GM21381 (cell line): Measurements from ENCODE around the gene GPR31.

ENCODE experiments used
- ATAC-seq: cut with Tn5 transposase; IDR thresholded peaks from one replicate; pipeline ENCODE4 v1.9.1; 2021; ENCODE audit warnings: mild to moderate bottlenecking, moderate library complexity; ENCODE audit not compliant: unreplicated experiment

The GPR31 gene

DNA sequence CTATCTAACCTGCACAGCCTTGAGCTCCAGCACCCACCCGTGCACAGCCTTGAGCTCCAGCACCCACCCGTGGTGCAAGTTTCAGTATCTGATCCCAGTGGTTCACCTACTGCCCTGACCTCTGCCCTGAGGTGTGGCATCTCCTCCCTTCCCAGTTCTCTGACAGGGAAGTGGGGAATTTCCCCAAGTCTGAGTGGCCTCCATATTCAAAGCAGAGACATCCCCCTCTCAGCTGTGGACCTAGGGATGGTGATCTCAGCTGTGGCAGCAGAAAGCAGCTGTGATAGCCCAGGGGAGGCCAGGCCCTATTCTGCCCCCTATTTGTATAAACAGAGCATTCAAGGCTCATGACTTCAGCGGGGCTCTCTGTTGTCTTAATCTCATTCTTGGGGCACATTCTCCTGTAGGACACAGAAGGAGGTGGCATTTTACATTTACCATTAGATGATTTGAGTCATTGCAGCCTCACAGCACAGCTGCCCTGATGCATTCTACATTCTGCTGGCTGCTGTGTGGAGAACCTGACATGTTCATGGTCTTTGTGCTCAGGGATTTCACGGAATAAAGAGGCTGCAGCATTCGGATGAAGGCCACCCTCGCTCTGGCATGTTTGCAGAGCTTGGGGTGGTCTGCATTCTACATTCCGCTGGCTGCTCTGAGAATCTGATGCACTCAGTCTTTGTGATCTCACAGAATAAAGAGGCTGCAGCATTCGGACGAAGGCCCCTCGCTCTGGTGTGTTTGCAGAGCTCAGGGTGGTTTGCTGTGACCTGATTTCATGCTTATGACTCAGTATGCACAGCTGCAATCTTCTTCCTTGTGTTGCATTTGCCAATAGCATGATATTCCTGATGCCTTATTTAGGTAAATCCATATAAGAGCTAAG lies 16.9 kb downstream of the GPR31 start:
- ATAC-seq = no peak

DNA sequence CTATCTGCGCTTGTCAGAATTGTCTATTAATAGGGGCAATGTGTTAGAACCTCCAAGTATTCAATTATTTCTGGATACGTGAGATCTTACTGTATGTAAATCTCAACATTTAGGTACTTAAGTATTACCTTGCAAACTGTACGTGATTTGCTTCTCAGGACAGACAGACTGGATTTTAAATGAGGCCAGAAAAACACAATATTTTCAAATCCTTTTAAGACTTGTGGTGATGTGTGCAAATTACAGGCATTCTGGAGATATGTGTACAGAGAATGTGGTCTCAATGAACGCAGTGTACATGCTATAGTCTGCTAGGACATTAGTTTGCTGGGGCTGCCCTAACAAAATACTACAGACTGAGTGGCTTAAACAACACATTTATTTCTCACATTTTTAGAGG lies 18.0 kb downstream of the GPR31 start:
- no peak for ATAC-seq

DNA sequence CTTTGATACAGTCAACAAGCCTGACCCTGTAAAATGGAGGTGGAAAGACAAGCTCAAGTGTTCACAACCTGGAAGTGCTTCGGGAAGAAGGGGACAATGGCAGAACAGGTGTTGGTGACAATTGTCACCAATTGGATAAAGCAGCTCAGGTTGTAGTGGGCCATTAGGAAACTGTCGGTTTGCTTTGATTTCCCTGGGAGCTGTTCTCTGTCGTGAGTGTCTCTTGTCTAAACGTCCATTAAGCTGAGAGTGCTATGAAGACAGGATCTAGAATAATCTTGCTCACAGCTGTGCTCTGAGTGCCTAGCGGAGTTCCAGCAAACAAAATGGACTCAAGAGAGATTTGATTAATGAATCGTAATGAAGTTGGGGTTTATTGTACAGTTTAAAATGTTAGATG lies 19.9 kb downstream of the GPR31 start:
- no peak for ATAC-seq

DNA sequence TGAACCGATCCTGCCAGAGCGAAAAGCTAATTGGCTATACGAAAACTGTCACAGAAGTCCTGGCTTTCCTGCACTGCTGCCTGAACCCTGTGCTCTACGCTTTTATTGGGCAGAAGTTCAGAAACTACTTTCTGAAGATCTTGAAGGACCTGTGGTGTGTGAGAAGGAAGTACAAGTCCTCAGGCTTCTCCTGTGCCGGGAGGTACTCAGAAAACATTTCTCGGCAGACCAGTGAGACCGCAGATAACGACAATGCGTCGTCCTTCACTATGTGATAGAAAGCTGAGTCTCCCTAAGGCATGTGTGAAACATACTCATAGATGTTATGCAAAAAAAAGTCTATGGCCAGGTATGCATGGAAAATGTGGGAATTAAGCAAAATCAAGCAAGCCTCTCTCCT lies 20.7 kb downstream of the GPR31 start:
- no peak for ATAC-seq

DNA sequence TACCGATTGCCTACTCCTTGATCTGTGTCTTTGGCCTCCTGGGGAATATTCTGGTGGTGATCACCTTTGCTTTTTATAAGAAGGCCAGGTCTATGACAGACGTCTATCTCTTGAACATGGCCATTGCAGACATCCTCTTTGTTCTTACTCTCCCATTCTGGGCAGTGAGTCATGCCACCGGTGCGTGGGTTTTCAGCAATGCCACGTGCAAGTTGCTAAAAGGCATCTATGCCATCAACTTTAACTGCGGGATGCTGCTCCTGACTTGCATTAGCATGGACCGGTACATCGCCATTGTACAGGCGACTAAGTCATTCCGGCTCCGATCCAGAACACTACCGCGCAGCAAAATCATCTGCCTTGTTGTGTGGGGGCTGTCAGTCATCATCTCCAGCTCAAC lies 21.4 kb downstream of the GPR31 start:
- no peak for ATAC-seq

DNA sequence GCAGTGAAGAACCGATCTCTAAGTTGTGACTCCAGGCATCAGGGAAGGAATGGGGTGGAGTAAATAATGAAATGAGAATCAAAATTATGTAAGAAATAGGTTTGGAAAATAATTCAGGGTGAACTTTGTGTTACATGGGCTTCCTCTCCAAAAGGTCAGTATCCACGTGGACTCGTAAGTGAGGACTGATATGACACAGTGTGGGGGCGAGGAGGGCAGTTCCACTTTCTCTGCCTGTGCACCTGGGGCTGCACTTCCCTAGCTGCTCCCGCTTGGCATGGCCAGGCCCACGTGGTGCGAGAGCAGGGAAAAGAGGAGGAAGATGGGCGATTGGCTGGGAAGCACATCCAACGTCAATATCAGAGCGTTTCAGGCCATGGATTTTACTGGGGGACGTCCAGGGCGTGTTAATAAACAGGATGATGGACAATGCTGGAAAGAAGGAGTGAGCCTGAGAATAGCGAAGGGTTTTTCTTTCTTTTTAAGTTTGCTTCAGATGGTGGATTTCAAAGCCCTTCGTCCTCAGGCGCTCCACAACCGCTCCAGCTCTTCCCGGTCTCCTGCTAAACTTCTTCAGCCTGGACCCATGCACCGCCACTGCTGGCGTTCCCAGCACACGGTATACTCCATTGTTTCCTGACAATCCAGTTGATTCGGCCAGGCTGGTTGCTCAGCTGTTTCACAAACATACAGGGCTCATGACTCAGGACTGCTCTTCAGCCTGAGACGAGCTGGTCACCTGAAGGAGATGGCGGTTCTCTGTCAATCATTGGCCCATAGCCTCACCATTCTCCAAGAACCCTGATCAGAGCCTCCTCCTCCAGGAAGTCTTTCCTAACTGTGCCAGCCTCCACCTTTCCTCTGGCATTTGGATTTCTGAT lies 23.1 kb downstream of the GPR31 start:
- no peak for ATAC-seq

DNA sequence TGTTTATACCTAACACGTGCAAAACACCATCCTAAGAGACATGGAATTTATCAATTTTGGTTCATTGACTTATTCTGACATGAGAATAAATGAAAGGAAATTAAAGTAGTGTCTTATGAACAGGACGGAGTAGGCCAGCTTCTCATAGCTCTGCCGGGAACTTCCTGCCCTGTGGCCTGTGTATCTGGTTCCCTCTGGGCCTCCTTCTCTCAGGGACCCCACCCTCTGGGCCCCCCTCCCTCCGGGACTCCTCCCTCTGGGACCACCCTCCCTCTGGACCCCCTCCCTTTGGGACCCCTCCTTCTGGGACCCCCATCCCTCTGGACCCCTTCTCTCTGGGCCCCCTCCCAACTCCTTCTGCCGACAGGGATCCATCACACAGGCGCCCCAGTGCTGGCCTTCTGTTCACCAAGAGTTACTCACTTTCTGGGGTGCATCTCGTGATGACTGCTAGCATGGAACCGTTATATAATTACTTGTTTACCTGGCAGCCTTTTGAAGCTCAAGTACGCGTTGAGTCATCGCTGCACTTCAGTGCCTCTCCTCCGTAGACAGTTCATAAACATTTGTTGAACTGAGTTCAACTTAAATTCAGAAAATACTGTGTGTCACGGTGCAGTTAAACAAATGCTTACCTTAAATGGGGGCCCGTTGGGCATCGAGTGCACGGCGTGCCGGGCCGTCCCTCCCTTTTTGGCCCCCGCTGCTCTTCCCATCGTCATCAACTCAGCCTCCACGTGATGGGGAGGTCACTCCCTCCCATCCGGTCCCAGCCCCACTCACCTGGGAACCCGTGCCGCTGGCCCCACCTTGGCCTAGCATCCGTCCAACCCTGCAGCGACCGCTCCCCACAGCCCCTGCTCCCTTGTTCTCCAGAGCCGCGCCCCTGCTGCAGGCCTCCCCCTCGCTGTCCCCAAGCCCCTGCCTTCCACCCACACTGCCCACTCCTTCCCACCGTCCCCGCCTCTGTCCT lies 26.8 kb downstream of the GPR31 start:
- no peak for ATAC-seq

DNA sequence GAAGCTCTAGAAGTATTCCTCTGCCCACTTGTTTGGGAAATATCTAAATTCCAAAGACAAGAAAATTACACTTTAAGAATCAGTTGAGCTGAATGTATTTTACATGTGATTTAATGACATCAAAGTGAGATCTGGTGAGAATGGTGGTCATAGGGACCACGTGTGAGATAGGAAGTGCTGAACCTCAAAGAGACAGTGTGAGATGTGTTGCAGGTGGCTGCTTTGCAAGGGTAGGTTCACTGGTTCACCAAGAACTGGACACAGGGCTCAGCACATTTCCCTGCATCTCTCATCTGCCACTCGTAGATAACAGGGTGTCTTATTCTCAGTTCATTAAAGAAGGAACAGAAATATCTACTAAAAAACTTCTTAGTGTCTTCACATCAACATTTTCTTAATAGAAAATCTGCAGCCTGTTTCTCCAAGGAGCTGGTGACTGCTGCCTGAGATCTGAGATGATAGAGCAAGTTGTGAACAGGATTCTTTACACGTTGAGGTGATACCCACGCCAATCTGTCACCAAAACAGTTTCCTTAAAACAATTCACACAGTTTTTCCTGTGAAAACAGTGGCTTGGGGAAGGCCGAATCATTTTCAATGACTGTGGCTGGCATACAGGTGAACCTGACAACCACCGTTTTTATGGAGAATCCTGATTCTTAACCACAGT lies 27.6 kb downstream of the GPR31 start:
- ATAC-seq = no peak

DNA sequence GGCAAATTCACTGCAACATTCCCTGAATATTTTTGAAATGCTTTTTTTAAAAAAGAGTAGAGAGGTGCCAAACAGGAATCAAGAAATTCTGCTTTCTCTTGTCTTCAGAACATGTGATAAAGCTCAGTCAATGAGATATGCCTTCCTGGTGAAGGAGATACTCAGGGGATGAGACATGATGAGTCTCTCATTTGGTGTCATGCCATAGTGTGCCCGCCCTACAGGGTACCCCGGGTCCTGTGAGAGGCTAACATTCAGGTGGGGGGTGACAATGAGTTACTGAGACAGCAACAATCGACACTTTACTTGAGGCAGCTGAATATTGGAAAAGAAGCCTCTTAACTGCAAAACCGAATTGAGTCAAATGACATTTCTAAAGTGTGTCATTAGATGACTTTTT lies 28.2 kb downstream of the GPR31 start:
- no peak for ATAC-seq

DNA sequence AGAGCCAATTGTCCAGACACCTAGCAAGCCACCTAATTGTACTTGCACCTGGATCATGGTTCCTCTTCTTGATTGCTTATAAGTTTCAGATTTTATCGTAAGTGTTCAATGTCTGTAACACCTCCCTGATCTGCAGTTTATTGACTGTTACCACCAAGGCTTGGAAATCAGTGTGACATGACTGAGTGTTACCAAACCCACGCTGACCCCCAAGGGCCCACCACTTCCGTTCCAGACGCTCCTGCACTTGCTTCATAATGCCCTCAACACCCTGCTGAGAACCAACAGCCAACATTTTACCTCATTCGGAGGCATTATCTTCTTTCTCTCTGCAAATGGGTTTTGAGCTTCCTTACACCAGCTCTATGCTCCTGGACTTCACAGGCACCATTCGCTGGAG lies 28.6 kb downstream of the GPR31 start:
- ATAC-seq = no peak

DNA sequence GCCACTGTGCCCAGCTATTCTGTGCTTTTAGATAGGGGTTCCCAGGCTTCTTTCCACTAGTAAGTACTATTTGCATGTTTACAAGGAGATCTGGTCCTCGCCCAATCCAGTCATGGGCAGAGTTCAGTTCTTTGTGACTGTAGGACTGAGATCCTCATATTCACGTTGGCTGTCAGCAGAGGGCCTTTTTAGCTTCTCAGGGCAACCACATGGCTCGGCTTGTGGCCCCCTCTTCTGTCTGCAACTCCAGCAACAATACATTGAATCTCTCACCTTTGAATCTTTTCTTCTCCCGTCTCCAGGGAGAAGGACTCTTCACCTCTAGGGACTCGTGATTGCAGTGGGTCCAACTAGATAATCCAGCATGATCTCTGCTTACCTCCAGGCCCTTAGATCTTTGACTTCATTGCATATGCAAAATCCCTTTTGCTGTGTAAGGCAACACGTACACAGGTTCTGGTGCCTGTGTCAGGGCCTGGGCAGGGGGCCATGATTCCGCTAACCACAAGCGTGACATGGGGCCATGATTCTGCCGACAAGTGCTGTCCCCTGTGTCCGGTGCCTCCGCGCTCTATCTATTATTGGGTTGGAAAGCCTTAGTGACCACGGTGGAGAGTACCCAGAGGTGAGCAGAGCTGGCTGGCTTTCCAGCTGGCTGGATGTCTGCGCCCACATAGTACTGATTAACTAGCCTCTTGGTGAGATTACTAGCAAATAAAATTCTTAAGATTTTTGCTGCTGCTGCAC lies 29.8 kb downstream of the GPR31 start:
- ATAC-seq = no peak

DNA sequence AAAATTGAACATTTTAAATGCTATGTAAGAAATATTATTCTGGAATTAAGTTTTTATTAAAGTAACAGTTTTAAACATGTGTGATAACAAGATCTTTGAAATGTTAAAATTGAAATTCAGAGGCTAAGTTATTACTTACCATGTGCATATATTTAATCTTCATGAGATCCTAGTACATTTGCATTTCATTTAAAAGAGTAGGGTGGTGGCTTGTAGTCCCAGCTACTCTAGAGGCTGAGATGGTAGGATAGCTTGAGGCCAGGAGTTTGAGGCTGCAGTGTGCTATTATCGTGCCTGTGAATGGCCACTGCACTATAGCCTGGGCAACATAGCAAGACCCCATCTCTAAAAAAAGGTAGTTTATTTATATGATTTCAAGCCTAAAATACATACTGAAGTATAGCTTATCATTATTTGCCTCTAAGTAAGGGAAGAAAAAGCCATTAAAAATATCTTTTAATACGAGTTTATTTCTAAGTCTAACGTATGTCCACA lies 31.9 kb downstream of the GPR31 start:
- ATAC-seq = no peak

DNA sequence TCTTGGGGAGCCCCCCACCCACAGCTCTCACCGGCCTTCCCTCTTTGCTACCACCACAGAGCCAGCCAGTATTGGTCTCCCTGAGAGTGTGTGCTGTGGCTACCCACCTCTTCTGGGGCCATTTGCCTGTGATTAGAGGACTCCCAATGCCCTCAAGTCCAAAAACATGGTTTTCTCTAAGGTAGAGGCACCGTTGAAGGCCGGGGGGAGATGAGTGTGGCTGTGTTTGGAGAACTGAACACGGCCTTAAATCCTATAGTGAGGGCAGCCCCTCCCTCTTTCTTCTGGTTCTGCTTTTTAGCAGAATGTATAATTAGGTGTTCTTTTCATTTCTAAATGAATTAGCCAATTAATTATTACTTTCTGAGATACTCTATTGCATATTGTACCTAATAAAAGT lies 32.4 kb downstream of the GPR31 start:
- no peak for ATAC-seq

DNA sequence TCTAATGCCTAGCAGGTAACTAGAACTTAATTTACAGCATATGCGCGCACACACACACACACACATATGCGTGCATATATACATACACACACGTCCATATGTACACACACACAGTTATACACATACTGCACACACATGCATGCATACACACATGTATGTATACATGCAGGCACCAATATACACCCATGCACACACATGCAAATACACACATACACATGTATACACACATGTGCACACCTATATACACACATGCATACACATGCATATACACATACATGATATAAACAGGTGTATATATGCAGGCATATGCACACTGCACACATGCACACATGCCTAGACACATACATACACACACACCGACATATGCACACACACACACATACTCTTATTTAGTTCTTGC lies 33.0 kb downstream of the GPR31 start:
- no peak for ATAC-seq

DNA sequence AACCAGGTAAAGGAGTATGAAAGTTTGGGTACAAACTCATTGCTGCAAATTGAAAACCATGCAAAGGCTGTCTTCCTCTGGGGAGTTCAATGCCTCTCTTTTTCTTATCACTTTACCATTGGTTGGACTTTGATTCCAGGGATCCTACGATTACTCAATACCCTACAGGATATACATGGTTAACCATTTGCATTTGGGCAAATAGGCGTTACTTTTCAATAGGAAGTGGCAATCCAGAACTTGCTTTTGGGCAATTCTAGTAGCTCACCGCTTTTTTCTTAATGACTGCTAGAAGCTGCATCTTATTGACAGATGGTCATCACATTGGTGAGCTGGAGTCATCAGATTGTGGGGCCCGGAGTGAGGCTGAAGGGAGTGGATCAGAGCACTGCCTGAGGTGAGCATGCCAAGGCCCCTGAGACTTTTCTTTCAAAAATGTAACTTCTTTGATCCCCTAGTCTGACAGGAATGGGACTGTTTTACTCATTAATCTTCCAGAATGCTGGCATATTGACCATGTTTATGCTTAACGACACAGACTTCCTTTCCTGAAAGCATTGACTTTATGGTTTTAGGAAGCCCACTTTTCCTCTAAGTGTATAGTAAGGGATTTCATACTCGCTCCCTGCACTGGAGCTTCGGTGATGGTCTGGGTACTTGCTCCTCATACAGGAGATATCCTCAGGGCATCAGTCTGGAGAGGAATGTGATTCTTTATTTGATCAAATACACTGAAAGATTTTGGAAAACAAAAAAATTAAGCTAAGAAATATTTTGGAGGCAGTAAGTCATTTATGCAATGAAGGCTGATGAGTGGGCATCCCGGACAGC lies 34.7 kb downstream of the GPR31 start, which contains the start of gene CCR6:
CCR6 (plus strand) TSS at position 270 of the 831 bp plus-strand sequence. CDS start 13,039 bp downstream, outside the sequence.
- peak; percentile 10 for ATAC-seq

DNA sequence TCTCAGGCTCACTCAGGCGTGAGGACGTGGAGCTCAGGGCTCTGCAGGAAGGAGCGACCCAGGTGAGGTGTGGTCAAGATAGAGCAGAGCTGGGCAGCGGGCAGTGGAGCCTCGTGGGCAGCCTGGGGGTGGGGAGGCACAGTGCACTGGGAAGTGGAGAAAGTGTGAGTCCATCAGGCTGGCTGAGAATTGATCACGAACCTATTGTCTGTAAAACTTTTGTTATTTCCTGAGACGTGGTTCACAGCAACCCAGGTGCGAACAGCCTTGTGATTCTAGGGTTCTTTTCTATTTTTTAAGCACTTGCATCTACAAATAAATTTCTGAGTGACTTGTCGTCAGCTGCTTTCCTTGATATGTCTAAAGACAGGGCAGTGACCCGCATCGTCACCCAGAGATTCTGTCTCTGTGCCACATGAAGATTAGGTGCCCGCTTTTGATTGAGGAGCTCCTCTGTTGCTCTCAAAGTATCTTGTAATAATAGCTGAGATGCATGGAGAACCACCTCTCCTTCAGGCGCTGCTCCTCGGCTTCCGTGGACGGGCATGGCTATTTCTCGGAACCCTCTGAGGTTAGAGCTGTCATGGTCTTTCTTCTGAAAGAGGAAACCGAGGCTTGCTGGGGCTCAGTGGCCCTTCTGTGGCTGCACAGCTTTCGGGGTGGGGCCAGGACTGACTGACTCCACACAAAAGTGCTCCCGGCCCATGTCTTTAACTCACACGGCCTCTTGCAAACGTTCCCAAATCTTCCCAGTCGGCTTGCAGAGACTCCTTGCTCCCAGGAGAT lies 35.5 kb downstream of the GPR31 start:
- peak; percentile 44 for ATAC-seq

DNA sequence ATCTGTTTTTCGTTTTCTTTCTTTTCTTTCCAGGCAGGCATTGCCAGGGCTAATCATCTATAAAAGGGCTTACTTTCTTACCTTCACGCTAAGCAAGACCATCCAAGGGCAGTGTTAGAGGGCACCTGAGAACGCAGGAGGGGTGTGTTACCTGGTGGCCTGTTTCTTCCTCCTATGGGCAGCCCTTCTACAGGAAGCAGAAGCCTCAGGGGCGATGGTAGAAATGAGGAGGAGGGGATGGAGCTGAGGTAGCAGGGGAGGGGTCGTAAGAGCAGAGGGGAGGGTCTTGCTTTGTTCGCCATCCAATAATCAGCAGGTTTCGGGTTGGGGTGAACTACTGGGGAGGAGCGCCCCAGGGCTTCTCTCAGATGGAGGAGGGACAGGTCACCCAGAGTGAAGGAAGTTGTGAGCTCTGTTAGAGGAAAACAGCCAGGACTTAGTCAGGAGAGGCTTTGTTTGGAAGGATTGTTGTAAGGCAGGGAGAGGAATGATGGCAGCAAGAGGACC lies 36.4 kb downstream of the GPR31 start:
- ATAC-seq = no peak

DNA sequence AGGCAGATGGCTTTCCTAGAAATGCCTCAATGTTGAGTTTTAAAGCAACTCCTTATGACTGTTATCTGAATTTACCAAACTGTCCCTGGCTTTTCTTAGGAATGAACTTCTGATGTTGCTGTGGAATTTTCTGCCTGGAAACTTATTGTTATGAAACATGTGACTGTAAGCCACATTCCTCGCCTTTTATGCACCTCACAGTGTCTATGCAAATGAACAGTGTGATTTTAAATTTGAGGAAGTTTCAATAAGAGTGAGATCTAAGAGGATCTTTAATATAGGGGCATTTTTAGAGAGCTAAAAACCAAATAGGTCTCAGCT lies 37.2 kb downstream of the GPR31 start:
- no peak for ATAC-seq
